Keratinocyte (primary cell): ENCODE results near the gene HOXA5.

Experiments
- CTCF ChIP-seq, 3 experiments: IDR thresholded peaks in 1 of 3; conservative IDR thresholded peaks in 1 of 3; optimal IDR thresholded peaks in 1 of 3; 2 replicates in 2 of 3; 3 replicates in 1 of 3; pipeline versions ENCODE3 to v1.5.1; 2011; ENCODE audit warnings: low read length in 3 of 3, mild to moderate bottlenecking in 3 of 3, moderate library complexity in 2 of 3, control low read depth in 1 of 3, inconsistent platforms in 1 of 3; ENCODE audit not compliant: insufficient read depth in 2 of 3; ENCODE audit errors: extremely low read depth in 1 of 3
- EZH2 ChIP-seq: IDR thresholded peaks from one replicate; pipeline ENCODE4 v1.6.1; 2012; ENCODE audit warnings: inconsistent platforms, mild to moderate bottlenecking, low read length, moderate library complexity

GRCh38 chr7:27192546-27193334, 49.3 kb upstream of the HOXA5 start:
- TF ChIP-seq CTCF (optimal IDR thresholded peaks at IDR 0.05 in 1 of 3, IDR thresholded peaks at IDR 0.05 in 1 of 3, conservative IDR thresholded peaks at IDR 0.05 in 1 of 3; ENCODE audit: extremely low read depth in 1 of 3, insufficient read depth in 2 of 3, low read length in 3 of 3) (no peak), EZH2 (no peak)
